SU-DHL-6 (cell line): ENCODE results near the gene PRRG3.

Experiments used
- CTCF ChIP-seq: fragments of 200-600 bp; sonication (generic); IDR thresholded peaks from one replicate; pipeline ENCODE4 v1.5.1; 2017; ENCODE audit warnings: antibody characterized with exemption, mild to moderate bottlenecking, low read length, moderate library complexity; ENCODE audit not compliant: insufficient read depth, poor library complexity, severe bottlenecking
- EZH2phosphoT487 ChIP-seq: fragments of 200-600 bp; sonication (generic), shearing (Covaris generic); conservative IDR thresholded peaks from 2 replicates; pipeline ENCODE4 v1.6.1; 2018; ENCODE audit warnings: mild to moderate bottlenecking, antibody characterized with exemption, low read length, moderate library complexity, mixed read lengths

GRCh38 chrX:151702741-151703340 is 7.6 kb downstream of the PRRG3 start:
- no peak for TF ChIP-seq CTCF
- no peak for TF ChIP-seq EZH2phosphoT487
